Lower lobe of right lung (tissue), 2 donors: Measurements from ENCODE around the gene LGI2. TPM values are rescaled to one million over a fixed set of nuclear protein-coding genes. Genes with fewer than 3 reads are reported as not detected.
"Not testable (repeated sequence)": the region's sequence is repeated elsewhere in the genome, so short reads cannot be mapped to it uniquely, and the experiment has no call there.

ENCODE experiments used
- ATAC-seq, 2 donors: fragments of 200-7000 bp; cut with Tn5 transposase; one replicate each; pipeline ENCODE4 v1.9.1; 2020 to 2022; ENCODE audit warnings: mild to moderate bottlenecking in 2 of 2, moderate library complexity in 2 of 2
- DNase-seq: peaks from one replicate; pipeline ENCODE4 v3.0.0-alpha.2; 2020
- H3K27ac ChIP-seq: fragments of 200-600 bp; one replicate; pipeline ENCODE4 v1.8.0; 2022
- H3K27me3 ChIP-seq: fragments of 200-600 bp; one replicate; pipeline ENCODE4 v1.8.0; 2022; ENCODE audit warnings: low read depth
- H3K36me3 ChIP-seq: fragments of 200-600 bp; one replicate; pipeline ENCODE4 v1.8.0; 2022; ENCODE audit warnings: mild to moderate bottlenecking
- H3K4me1 ChIP-seq: fragments of 200-600 bp; one replicate; pipeline ENCODE4 v1.8.0; 2022
- H3K4me3 ChIP-seq: fragments of 200-600 bp; one replicate; pipeline ENCODE4 v1.8.0; 2022; ENCODE audit warnings: mild to moderate bottlenecking
- H3K9me3 ChIP-seq: fragments of 200-600 bp; one replicate; pipeline ENCODE4 v1.8.0; 2022
- intact Hi-C: fragments of 100-400 bp; cut with DNase I; formaldehyde crosslinking; loops from one replicate; pipeline ENCODE4 v1.11.0; 2022
- total RNA-seq: library from RNA; stranded (reverse); fragmentation: NEBNext Ultra II Directional; extraction: Animal tissue kit (Norgen Biotek cat#: 25700); gene quantifications from one replicate; pipeline ENCODE4 v1.2.1, GENCODE V29; 2021
- TF ChIP-seq, protein P1 (sequence below): fragments of 200-600 bp; IDR thresholded peaks from one replicate; pipeline ENCODE4 v1.8.0; 2022; ENCODE audit warnings: antibody characterized with exemption, mild to moderate bottlenecking
- donor health status: DM: no; HTN: yes; CAD: no; lungs with severe emphysema.

The LGI2 gene
- total RNA-seq, 1 donor from 2014 or later = 1.3 TPM

DNA sequence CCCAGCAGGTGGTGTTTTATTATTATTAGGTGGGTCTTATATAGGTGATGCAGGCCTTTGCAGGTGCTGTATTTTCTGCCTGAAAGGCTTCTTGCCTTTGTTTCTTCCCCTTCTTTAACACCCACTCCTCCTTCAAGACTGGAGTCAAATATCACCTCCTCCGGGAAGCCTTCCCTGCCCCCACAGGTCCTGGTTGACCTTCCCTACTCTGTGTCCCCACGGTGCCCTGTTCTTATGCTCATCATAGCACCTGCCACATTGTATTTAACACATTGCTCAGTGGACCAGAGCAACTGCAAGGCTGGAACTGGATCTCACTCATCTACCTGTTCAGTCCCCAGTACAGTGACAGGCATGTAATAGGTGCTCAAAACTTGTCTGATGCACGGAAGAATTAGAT is 39.8 kb upstream of the LGI2 start:
- Histone ChIP-seq H3K9me3 (no peaks in the 10 kb centered on the region), H3K27me3 (no peaks in the 10 kb centered on the region), H3K36me3 (no peaks in the 10 kb centered on the region), H3K4me3 (no peak overlapping the region), H3K27ac (no peak overlapping the region), H3K4me1 (no peaks in the 10 kb centered on the region)
- intact Hi-C loops = no loop called here
- no peak for ATAC-seq
- TF ChIP-seq, protein P1, sequence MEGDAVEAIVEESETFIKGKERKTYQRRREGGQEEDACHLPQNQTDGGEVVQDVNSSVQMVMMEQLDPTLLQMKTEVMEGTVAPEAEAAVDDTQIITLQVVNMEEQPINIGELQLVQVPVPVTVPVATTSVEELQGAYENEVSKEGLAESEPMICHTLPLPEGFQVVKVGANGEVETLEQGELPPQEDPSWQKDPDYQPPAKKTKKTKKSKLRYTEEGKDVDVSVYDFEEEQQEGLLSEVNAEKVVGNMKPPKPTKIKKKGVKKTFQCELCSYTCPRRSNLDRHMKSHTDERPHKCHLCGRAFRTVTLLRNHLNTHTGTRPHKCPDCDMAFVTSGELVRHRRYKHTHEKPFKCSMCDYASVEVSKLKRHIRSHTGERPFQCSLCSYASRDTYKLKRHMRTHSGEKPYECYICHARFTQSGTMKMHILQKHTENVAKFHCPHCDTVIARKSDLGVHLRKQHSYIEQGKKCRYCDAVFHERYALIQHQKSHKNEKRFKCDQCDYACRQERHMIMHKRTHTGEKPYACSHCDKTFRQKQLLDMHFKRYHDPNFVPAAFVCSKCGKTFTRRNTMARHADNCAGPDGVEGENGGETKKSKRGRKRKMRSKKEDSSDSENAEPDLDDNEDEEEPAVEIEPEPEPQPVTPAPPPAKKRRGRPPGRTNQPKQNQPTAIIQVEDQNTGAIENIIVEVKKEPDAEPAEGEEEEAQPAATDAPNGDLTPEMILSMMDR = no peak
- DNase-seq = no peak

GRCh38 chr4:25069014-25069413 is 38.3 kb upstream of the LGI2 start:
- H3K4me3 ChIP-seq = no peak overlapping the region
- intact Hi-C loops = no loop called here

DNA sequence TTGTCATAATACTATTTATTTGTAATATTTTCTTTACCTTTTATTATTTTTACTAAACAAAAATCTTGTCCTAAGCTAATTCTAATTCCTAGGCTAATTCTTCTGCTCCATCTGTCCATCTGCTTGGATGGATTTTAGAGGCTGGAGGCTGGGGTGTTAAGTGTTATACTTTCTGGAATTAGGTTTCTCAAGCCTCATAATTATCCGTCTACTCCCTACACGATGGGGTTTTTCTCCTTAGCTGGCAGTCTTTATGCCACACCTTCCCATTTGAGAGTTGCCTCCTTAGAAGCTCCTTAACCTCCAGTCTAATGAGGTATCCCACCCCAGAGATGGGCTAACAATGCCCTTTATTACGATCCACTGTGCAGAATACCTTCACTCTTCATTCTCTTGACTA is 37.6 kb upstream of the LGI2 start:
- no peaks in the 10 kb centered on the region for H3K36me3 ChIP-seq
- H3K27me3 ChIP-seq = no peaks in the 10 kb centered on the region
- ATAC-seq (no peak), DNase-seq (no peak)
- TF ChIP-seq, protein P1 = no peak
- H3K4me1 ChIP-seq = no peaks in the 10 kb centered on the region
- H3K9me3 ChIP-seq = no peaks in the 10 kb centered on the region
- no peak overlapping the region for H3K27ac ChIP-seq
- intact Hi-C loops = no loop called here
- no peak overlapping the region for H3K4me3 ChIP-seq

More at GRCh38 chr4:25069014-25069413, 38.3 kb upstream of the LGI2 start:
- no peak for DNase-seq
- TF ChIP-seq, protein P1 = no peak
- no peaks in the 10 kb centered on the region for H3K36me3 ChIP-seq
- peak; percentile 74 to 84 for ATAC-seq
- no peaks in the 10 kb centered on the region for H3K27me3 ChIP-seq
- H3K4me1 ChIP-seq = no peaks in the 10 kb centered on the region
- H3K9me3 ChIP-seq = no peaks in the 10 kb centered on the region
- H3K27ac ChIP-seq = no peak overlapping the region

DNA sequence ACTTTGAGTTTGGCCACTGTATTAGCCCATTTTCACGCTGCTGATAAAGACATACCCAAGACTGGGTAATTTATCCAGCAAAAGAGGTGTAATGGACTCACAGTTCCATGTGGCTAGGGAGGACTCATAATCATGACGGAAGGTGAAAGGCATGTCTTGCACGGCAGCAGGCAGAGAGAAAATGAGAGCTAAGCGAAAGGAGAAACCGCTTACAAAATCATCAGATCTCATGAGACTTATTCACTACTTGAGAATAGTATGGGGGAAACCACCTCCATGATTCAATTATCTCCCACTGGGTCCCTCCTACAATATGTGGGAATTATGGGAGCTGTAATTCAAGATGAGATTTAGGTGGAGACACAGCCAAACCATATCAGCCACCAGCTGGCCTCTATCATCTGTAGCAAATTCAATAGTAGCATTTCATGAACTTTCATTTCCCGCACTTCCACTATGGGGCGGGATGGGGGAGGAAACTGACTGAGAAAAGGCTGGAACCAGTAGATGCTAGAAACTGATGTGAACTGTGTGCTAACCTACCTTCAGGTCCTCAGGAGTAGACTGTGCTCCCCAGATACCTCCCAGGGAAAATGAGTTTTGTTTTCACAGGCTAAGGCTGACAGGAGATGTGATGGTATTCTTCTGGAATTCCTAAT is 35.3 kb upstream of the LGI2 start:
- no peak for DNase-seq
- H3K4me1 ChIP-seq = no peaks in the 10 kb centered on the region
- no peaks in the 10 kb centered on the region for H3K9me3 ChIP-seq

DNA sequence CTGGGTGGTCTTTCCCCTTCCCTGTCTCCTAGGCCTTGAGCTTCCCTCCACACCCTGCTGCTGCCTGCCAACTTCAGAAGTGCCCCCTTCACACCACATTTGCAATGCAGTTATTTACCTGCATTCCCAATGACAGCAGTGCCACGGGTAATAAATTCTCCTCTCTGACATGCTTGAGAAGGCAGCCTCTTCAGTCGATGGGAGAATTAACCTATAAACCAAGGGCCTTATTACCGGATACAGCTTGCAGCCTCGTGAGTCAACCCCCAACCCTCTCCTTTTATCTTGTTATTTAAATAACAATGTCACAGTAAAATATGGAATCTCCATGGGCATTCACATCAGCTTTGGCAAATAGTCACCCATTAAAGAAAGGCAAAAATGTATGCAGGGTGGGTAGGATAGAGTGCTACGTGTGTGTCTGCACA is 34.7 kb upstream of the LGI2 start:
- intact Hi-C loops = no loop called here

More for the DNA sequence above, 35.3 kb upstream of the LGI2 start:
- TF ChIP-seq, protein P1 = no peak
- Histone ChIP-seq H3K36me3 (no peaks in the 10 kb centered on the region), H3K27me3 (no peaks in the 10 kb centered on the region), H3K27ac (no peak overlapping the region), H3K4me3 (no peak overlapping the region)
- intact Hi-C loops = no loop called here
- no peak for ATAC-seq

GRCh38 chr4:25064447-25064846 is 33.7 kb upstream of the LGI2 start:
- H3K27ac ChIP-seq, intact Hi-C loops, H3K27me3 ChIP-seq: not testable (repeated sequence)

More for the DNA sequence above, 34.7 kb upstream of the LGI2 start:
- Histone ChIP-seq H3K9me3 (no peaks in the 10 kb centered on the region), H3K27ac (no peak overlapping the region), H3K4me3 (no peak overlapping the region), H3K27me3 (no peaks in the 10 kb centered on the region), H3K36me3 (no peaks in the 10 kb centered on the region), H3K4me1 (no peaks in the 10 kb centered on the region)
- DNase-seq (no peak), ATAC-seq (no peak)
- TF ChIP-seq, protein P1 = no peak

More at GRCh38 chr4:25064447-25064846, 33.7 kb upstream of the LGI2 start:
- H3K36me3 ChIP-seq, DNase-seq, H3K4me1 ChIP-seq, ATAC-seq, H3K9me3 ChIP-seq, H3K4me3 ChIP-seq: not testable (repeated sequence)
